Measurements from ENCODE around the gene LRSAM1.

Gene LRSAM1

GRCh38 chr9:127500399-127500798 is 49.1 kb downstream of the LRSAM1 start:
- peak; percentile 26 for DNase-seq

- no peak for DNase-seq
These were observed 49.6 kb downstream of the LRSAM1 start for GRCh38 chr9:127500862-127501261.

DNA sequence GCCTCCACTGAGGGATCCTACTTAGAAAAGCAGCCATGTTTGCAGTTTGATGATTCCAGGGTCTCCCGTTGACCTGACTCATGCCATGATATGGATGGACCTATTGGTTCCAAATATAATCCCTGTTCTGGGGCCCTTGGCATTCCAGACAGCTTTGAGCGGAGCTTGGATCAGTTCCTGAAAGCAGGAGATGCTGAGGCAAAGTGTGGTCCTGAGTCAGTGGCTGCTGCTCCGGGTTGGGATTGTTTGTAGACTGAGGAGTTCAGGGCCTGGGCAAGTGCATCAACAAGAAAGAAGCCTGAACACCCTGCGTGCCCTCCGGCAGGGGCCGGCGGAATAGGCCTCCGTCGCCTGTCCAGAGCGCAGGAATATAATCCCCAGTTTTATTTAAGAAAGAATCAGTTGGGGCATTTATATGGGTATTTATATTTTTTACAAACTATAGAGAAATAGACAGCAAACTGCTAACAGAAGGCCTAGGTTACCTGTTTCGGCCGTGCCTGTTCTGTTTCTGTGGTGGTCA is 50.6 kb downstream of the LRSAM1 start:
- DNase-seq, result no peak

DNA sequence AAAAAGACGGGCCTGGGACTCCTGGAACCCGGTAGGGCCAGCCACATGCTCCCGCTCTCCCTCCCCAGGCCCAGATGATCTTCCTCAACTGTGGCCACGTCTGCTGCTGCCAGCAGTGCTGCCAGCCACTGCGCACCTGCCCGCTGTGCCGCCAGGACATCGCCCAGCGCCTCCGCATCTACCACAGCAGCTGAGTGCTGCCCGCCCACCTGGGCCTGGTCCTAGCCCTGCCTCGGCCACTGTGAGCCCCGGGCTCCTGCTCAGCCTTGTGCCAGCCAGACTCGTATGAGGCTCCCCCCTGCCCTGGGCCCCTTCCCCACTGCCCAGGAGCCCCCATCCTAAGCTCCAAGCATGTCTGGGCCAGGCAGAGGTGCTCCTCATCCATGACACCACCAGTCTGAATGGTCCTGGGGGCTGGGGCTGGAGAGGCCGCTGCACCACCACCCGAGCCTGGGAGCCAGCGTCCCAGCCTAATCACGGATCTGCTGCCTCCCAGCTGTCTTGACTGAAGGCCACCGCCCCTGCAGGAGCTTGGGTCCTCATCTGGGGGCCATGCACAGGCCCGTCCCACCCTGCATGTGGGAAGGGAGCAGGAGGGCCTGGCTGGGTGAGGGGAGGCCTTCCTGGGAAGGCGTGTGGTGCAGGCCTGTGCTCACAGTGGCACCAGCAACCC is 51.5 kb downstream of the LRSAM1 start:
- DNase-seq, result no peak

- DNase-seq, result no peak
These were observed 52.1 kb downstream of the LRSAM1 start for GRCh38 chr9:127503379-127503921.

- peak; percentile 83 for DNase-seq
These were observed 52.9 kb downstream of the LRSAM1 start for GRCh38 chr9:127503947-127504886.

- DNase-seq, result no peak
These were observed 53.6 kb downstream of the LRSAM1 start for GRCh38 chr9:127504887-127505251.

DNA sequence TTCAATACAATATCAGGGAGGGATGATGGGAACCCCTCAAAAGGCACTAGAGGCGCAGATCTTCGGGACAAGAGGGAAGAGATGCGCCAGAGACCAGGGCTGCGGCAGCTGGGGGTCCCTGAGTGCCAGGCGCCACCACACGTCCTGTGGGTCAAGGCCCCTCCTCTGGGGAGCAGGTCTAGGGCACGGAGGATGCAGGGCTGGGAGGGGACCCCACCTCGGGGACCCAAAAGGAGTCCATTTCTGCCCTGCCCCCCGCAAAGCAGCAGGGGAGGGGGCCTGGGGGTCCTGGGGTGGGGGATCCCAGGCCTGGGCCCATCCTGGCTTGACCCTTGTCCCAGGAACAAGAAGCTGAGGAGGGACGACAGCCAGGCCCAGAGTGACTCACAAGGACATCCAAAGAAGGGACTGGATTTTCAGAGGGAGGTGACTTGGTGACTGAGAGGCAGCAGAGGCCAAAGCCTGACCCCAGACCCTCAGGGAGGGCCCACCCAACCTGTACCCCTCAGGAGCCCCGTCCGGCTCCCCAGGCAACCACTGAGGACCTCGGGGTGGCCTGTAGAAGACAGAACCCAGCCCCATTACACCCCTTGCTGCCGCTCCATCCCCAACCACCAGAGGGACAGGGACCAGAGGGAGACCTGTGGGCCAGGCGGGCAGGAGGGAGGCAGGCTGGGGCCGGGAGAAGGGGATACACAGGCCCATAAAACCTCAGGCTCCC is 54.2 kb downstream of the LRSAM1 start:
- peak; percentile 58 for DNase-seq

DNA sequence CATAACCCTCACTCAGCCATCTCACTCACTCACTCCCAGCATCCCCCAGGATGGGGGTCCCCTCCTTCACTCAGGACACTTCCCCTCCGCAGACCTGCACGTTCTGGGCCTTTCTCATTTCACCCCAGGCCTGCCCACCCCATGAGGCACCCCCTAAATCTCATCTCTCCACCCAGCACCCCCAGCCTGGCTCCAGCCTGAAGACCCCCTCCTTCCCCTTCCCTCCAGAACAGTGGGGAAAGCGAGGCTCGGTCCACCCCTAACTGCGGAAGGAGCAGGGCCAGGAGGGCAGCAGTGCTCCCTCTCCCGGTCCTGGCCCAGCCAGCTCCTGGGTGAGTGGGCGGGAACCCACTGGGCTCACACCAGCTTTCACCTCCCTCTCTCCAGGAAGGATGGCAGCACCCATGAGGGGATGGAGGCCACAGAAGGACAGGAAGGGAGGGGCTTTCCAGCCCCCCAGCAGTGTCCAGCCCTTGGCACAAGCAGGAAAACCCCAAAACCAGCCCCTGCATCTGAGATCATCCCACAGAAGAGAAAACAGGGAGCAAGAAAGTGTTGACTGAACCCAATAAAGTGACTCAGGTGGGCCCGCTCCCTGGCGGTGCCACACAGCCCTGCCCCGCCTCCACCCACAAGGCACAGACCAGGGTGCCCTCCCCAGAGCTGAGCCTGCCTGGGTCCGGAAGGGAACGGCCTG is 55.0 kb downstream of the LRSAM1 start:
- no peak for DNase-seq

DNA sequence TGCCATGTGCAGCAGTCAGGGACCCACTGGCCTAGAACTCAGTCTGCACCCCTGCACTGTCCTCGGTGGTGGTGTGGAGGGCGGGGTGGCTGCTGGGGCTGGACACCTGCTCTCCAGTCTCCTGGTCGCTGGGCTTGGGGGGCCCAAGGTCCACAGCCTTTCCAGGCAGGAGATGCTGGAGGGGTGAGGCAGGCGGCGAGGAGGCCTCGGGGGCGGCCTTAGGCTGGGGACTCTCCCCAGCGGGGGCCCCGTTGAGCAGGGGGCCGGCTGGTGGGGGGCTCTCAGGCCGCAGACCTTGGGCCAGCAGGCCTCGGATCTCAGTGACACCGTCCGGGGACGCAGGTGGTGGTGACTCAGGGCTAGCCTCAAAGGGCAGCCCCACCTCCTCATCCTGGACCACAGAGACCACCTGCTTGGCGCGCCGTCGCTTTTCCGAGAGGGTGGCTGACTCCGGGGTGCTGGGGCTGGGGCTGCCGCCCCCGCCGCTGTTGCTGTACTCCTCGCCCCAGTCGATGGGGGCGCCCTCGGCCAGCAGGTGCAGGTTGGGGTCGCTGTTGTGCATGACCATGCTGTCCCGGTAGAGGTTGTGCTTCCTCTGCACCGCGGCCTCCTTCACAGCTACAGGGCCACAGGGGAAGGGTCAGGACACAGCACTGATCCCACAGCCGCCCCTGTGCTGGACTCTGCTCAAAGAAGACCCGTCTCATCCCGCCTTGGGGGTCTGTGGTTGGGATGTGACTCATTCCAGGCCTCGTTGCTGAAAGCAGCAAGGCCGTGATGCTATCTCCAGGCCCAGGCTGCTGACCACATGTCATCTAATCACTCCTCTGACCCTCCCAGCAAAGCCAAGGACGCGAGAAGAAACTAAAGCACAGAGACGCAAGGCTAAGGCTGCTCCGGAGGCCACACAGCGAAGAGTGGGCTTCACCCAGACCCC is 55.8 kb downstream of the LRSAM1 start:
- DNase-seq, result no peak

DNA sequence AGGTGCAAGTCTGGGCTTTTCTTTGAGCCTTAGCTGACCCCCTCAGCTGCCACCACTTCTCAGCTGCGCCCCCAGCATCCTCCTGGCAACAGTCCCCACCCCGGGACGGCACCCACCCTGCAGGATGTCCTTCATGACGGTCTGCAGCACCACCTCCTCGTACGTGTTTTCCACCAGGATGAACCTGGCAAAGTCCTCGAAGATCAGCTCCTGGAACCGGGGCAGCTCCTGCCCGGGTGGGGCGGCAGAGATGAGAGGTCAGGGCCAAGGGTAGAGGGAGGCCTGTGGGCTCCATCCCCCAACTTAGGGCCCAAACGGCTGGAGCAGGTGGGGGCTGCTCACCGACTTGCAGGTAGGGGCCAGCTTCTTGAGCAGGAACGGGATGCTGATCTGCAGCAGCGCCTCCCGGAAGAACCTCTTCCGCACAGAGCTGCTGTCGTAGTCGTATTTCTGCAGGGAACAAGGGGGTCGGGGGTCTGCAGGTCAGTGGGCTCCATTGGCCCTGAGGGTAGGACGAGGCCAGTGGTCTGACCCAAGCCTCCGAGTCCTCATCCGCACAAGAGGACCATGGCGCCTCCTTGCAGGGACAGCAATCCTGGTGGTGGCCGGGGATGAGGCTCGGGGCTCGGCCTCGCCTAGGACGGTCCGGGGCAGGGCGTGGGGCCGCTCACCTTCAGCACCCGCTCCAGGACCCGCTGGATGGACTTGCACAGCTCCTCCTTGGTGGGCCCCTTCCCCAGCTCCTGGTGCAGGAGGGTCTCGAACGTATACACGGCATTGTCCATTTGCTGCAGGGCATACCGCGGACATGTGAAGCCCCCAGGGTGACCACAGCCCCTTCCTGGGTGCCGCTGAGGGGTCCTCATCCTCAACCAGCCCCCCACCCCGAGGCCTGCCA is 56.7 kb downstream of the LRSAM1 start:
- no peak for DNase-seq

- no peak for DNase-seq
These were observed 57.6 kb downstream of the LRSAM1 start for GRCh38 chr9:127508901-127509260.

- DNase-seq, result peak; percentile 12
These were observed 58.1 kb downstream of the LRSAM1 start for GRCh38 chr9:127509261-127509954.

DNA sequence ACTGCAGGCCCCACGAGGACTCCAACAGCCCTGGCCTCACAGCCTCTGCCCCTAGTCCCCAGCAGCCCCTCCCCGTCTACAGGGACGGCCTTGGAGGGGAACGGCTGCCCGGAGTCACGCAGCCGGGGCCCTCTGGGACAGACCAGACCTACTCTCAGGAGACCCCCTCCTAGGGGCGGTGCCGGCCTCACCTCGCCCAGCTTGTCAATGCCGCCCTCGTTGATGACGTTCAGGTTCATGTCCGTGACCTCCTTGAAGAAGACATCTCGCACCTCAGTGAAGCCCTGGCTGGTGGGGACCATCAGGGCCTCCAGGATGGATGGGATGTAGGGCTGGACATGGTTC is 58.6 kb downstream of the LRSAM1 start:
- DNase-seq, result no peak

GRCh38 chr9:127514468-127514867 is 63.2 kb downstream of the LRSAM1 start:
- DNase-seq, result no peak

DNA sequence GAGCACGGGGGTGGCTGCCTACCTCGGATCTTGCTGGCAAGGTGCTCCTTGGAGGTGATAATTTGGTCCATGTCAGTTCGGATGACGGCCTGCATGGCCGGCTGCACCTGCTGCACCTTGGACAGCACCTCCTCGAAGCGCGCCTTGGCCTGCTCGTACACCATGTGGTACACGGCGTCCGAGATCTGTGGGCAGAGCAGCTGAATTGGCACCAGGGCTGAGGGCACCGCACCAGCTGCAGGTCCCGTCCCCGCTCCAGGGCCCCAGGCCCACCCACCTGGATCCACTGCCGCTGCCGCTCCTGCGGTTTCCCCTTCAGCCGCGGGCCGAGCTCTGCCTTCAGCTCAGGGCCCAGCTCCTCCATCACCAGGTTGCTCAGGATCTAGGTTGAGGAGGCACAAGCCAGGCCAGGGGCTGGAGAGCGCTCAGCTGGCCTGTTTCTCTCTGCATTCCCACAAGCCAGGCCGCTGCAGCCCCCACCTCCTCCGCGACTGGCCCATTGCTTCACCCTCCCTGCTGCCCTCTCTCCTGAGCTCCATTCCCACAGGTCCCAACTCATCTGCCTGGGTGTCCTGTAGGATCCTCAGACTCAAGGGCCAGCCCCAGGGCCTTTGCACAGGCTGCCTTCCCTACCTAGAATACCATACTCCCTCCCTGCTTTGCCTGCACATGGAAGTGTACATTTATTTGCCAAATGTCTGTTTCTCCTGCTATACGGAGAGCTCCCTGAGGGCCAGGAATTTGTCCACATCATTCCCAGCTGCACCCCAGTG is 65.7 kb downstream of the LRSAM1 start:
- DNase-seq, result no peak

GRCh38 chr9:127517620-127518019 is 66.3 kb downstream of the LRSAM1 start:
- no peak for DNase-seq

DNA sequence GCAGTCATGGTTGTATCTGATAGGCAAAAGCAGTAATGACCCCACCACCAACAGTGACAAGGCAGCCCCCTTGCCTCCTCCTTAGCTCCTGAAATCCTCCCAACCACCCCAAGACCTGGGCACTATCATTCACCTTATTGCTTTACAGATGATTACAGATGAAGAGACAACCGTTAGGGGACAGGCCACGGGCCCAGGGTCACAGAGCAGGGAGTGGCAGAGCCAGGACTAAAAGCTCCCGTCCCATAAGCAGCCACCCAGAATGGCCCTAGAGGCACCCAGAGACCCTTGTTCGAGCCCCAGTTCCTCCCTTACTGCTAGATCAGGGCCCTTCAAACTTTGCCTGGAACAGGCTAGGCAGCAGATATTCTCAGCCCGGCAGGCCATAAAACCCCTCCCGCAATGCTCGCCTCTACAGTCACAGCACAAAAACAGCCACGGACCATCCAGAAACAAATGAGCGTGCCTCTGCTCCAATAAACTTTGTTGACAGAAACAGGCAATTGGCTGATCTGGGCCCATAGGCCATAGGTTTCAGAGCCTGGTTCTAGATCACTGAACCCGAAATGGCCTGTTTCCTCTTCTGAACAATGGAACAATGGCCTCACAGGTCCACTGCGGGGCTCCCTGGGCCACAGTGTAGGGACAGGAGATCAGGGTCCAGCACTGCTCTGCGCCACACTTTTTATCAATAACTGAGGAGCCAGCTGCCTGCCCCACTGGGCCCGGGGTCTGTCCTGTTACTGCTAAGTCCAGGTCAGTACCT is 67.0 kb downstream of the LRSAM1 start:
- no peak for DNase-seq

All from NCI-H82 (cell line).